ENCODE data around the gene AGMO.

- TF ChIP-seq CTCF (IDR thresholded peaks at IDR 0.05; ENCODE audit: low read depth, low read length) (no peak), EZH2phosphoT487 (IDR thresholded peaks at IDR 0.05; ENCODE audit: low read depth) (no peak)
Measured at GRCh38 chr7:15378494-15379145, 183.2 kb downstream of the AGMO start.

Data from OCI-LY3 (cell line).